Stimulated activated CD8-positive, alpha-beta memory T cell treated with anti-CD3 and anti-CD28 coated beads, Interleukin-2, amount 100 ng/mL, for 1 hour (primary cell): Measurements from ENCODE around the gene HECTD1.
"Not testable (repeated sequence)": the region's sequence is repeated elsewhere in the genome, so short reads cannot be mapped to it uniquely, and the experiment has no call there.

ENCODE experiments used
- DNase-seq, 2 donors: peaks; one replicate each; pipeline ENCODE4 v3.0.0-alpha.2; 2020; ENCODE audit warnings: low read depth in 2 of 2

HECTD1 gene

GRCh38 chr14:31228533-31228932, 20.9 kb upstream of the HECTD1 start:
- no peak for DNase-seq

GRCh38 chr14:31224808-31225207, 17.2 kb upstream of the HECTD1 start:
- DNase-seq = no peak

GRCh38 chr14:31223331-31223730, 15.7 kb upstream of the HECTD1 start:
- DNase-seq = no peak

- no peak for DNase-seq
These were observed 15.2 kb upstream of the HECTD1 start for GRCh38 chr14:31222834-31223233.

GRCh38 chr14:31221266-31221665, 13.7 kb upstream of the HECTD1 start:
- DNase-seq = no peak

- no peak for DNase-seq
These were observed 11.6 kb upstream of the HECTD1 start for GRCh38 chr14:31219169-31219568.

- no peak for DNase-seq
These were observed 8.8 kb upstream of the HECTD1 start for GRCh38 chr14:31216359-31216758.

GRCh38 chr14:31212893-31213292, 5.3 kb upstream of the HECTD1 start:
- no peak for DNase-seq

GRCh38 chr14:31209605-31210004, 2.0 kb upstream of the HECTD1 start:
- DNase-seq = no peak

- DNase-seq = no peak
These were observed 1.2 kb upstream of the HECTD1 start for GRCh38 chr14:31208546-31209424.

GRCh38 chr14:31207287-31207754, 272 bp downstream of the HECTD1 start:
- DNase-seq = no peak

- peak; percentile 6 to 18 for DNase-seq
These were observed 882 bp downstream of the HECTD1 start for GRCh38 chr14:31206536-31207286.

- DNase-seq = no peak
These were observed 1.7 kb downstream of the HECTD1 start for GRCh38 chr14:31205681-31206535.

GRCh38 chr14:31204593-31205534, 2.7 kb downstream of the HECTD1 start:
- no peak for DNase-seq

- DNase-seq = not testable (repeated sequence)
These were observed 3.5 kb downstream of the HECTD1 start for GRCh38 chr14:31203899-31204592.

GRCh38 chr14:31203414-31203742, 4.2 kb downstream of the HECTD1 start:
- no peak for DNase-seq

- no peak for DNase-seq
These were observed 6.5 kb downstream of the HECTD1 start for GRCh38 chr14:31201111-31201510.

GRCh38 chr14:31200702-31200990, 6.9 kb downstream of the HECTD1 start:
- DNase-seq = no peak

- no peak for DNase-seq
These were observed 9.9 kb downstream of the HECTD1 start for GRCh38 chr14:31197671-31198070.

- no peak for DNase-seq
These were observed 10.6 kb downstream of the HECTD1 start for GRCh38 chr14:31196839-31197492.
